ENCODE measurements around the gene SSR1. TPM values are rescaled to one million over a fixed set of nuclear protein-coding genes. Genes with fewer than 3 reads are reported as not detected.

The SSR1 gene
- total and polyA plus RNA-seq, 2 of the 13 experiments (the other 11 are each of a cell fraction or from before 2014, with no cell fraction given): 203 to 243 TPM

- TF ChIP-seq ZNF280D (CRISPR knock-in tag; IDR thresholded peaks at IDR 0.05): no peak; the same call in 1 of the 2 replicates
- TF ChIP-seq TAF1 (CRISPR knock-in tag; IDR thresholded peaks at IDR 0.05): no peak
- TF ChIP-seq SOX6 (IDR thresholded peaks at IDR 0.05): no peak
- TF ChIP-seq SOX6 (CRISPR knock-in tag; IDR thresholded peaks at IDR 0.05): peak; percentile 78
- no peak; the same call in 1 of the 2 replicates for TF ChIP-seq ZNF878 (CRISPR knock-in tag; IDR thresholded peaks at IDR 0.05)
- peak; percentile 70 for TF ChIP-seq SMC3 (IDR thresholded peaks at IDR 0.05; ENCODE audit: low read length)
- TF ChIP-seq MYNN (CRISPR knock-in tag; IDR thresholded peaks at IDR 0.05; ENCODE audit: low read depth): peak; percentile 54; the same call in 1 of the 2 replicates
- TF ChIP-seq ZNF598 (CRISPR knock-in tag; IDR thresholded peaks at IDR 0.05; ENCODE audit: borderline replicate concordance): no peak
- TF ChIP-seq, protein P1, sequence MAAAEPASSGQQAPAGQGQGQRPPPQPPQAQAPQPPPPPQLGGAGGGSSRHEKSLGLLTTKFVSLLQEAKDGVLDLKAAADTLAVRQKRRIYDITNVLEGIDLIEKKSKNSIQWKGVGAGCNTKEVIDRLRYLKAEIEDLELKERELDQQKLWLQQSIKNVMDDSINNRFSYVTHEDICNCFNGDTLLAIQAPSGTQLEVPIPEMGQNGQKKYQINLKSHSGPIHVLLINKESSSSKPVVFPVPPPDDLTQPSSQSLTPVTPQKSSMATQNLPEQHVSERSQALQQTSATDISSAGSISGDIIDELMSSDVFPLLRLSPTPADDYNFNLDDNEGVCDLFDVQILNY (CRISPR knock-in tag; conservative IDR thresholded peaks at IDR 0.05): no peak
- TF ChIP-seq, protein P2, sequence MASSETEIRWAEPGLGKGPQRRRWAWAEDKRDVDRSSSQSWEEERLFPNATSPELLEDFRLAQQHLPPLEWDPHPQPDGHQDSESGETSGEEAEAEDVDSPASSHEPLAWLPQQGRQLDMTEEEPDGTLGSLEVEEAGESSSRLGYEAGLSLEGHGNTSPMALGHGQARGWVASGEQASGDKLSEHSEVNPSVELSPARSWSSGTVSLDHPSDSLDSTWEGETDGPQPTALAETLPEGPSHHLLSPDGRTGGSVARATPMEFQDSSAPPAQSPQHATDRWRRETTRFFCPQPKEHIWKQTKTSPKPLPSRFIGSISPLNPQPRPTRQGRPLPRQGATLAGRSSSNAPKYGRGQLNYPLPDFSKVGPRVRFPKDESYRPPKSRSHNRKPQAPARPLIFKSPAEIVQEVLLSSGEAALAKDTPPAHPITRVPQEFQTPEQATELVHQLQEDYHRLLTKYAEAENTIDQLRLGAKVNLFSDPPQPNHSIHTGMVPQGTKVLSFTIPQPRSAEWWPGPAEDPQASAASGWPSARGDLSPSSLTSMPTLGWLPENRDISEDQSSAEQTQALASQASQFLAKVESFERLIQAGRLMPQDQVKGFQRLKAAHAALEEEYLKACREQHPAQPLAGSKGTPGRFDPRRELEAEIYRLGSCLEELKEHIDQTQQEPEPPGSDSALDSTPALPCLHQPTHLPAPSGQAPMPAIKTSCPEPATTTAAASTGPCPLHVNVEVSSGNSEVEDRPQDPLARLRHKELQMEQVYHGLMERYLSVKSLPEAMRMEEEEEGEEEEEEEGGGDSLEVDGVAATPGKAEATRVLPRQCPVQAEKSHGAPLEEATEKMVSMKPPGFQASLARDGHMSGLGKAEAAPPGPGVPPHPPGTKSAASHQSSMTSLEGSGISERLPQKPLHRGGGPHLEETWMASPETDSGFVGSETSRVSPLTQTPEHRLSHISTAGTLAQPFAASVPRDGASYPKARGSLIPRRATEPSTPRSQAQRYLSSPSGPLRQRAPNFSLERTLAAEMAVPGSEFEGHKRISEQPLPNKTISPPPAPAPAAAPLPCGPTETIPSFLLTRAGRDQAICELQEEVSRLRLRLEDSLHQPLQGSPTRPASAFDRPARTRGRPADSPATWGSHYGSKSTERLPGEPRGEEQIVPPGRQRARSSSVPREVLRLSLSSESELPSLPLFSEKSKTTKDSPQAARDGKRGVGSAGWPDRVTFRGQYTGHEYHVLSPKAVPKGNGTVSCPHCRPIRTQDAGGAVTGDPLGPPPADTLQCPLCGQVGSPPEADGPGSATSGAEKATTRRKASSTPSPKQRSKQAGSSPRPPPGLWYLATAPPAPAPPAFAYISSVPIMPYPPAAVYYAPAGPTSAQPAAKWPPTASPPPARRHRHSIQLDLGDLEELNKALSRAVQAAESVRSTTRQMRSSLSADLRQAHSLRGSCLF (CRISPR knock-in tag; IDR thresholded peaks at IDR 0.05; ENCODE audit: borderline replicate concordance): no peak
- TF ChIP-seq ZNF782 (CRISPR knock-in tag; IDR thresholded peaks at IDR 0.05; ENCODE audit: borderline replicate concordance): no peak
- TF ChIP-seq ELF1 (CRISPR knock-in tag; IDR thresholded peaks at IDR 0.05): peak; percentile 21; the same call in 1 of the 2 replicates
- TF ChIP-seq ZUFSP (CRISPR knock-in tag; IDR thresholded peaks at IDR 0.05; ENCODE audit: borderline replicate concordance): no peak
- no peak for TF ChIP-seq ZNF101 (CRISPR knock-in tag; IDR thresholded peaks at IDR 0.05; ENCODE audit: borderline replicate concordance, low read depth)
- no peak for TF ChIP-seq PHB2 (IDR thresholded peaks at IDR 0.05; ENCODE audit: partially characterized antibody)
- TF ChIP-seq WIZ (CRISPR knock-in tag; IDR thresholded peaks at IDR 0.05): no peak
- peak; percentile 94 for TF ChIP-seq ARNTL (CRISPR knock-in tag; IDR thresholded peaks at IDR 0.05)
- no peak for TF ChIP-seq DNMT1 (CRISPR knock-in tag; IDR thresholded peaks at IDR 0.05)
- TF ChIP-seq, protein P3, sequence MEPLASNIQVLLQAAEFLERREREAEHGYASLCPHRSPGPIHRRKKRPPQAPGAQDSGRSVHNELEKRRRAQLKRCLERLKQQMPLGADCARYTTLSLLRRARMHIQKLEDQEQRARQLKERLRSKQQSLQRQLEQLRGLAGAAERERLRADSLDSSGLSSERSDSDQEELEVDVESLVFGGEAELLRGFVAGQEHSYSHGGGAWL (CRISPR knock-in tag; IDR thresholded peaks at IDR 0.05): peak; percentile 87
Observed at GRCh38 chr6:7238900-7239589, 74.0 kb downstream of the SSR1 start (continued).
